B cell (primary cell): ENCODE measurements around the gene RPL19. TPM values are rescaled to one million over a fixed set of nuclear protein-coding genes. Genes with fewer than 3 reads are reported as not detected.

Source experiments
- ATAC-seq: fragments of 200-7000 bp; cut with Tn5 transposase; one replicate; pipeline ENCODE4 v1.10.0; 2021; ENCODE audit warnings: low read depth, mild to moderate bottlenecking, moderate number of reproducible peaks, moderate library complexity
- CTCF ChIA-PET: fragments of 350-600 bp; sonication (Branson Sonifier 250); formaldehyde crosslinking; loops from one replicate; lab custom pipeline; 2021; ENCODE audit warnings: antibody characterized with exemption, inconsistent platforms; lab: Charles Lee
- POLR2A ChIA-PET: fragments of 350-600 bp; sonication (Branson Sonifier 250); formaldehyde crosslinking; loops from one replicate; lab custom pipeline; 2021; ENCODE audit warnings: antibody characterized with exemption; lab: Charles Lee
- DNase-seq: peaks from one replicate; pipeline ENCODE4 v3.0.0; 2013
- H2AFZ ChIP-seq: 2 replicates; pipeline ENCODE4 v1.6.1; 2012; ENCODE audit warnings: mild to moderate bottlenecking, low read depth, low read length; ENCODE audit not compliant: insufficient read depth, poor library complexity, severe bottlenecking
- H3K27ac ChIP-seq, 2 donors: 1 replicate in 1 of 2; 2 replicates in 1 of 2; pipeline ENCODE4 v1.5.1; 2012 to 2013; ENCODE audit warnings: low read length in 2 of 2, mild to moderate bottlenecking in 2 of 2, moderate library complexity in 1 of 2
- H3K27me3 ChIP-seq, 4 experiments: fragments of 200-600 bp in 1 of 4; sonication (generic) in 1 of 4; replicated peaks in 1 of 4; 1 replicate in 2 of 4; 2 replicates in 2 of 4; pipeline versions ENCODE4 v1.6.1 to v1.7.0; 2013 to 2016; ENCODE audit warnings: low read length in 3 of 4, mild to moderate bottlenecking in 2 of 4, mixed read lengths in 1 of 4, moderate library complexity in 1 of 4; ENCODE audit not compliant: insufficient read depth in 4 of 4, control insufficient read depth in 3 of 4; ENCODE audit errors: control extremely low read depth in 1 of 4
- H3K36me3 ChIP-seq, 2 experiments: replicated peaks in 1 of 2; 1 replicate in 1 of 2; 2 replicates in 1 of 2; pipeline versions ENCODE4 v1.6.1 to v1.7.1; 2013; ENCODE audit warnings: low read length in 1 of 2; ENCODE audit not compliant: insufficient read depth in 2 of 2, control insufficient read depth in 1 of 2; ENCODE audit errors: control extremely low read depth in 1 of 2, extremely low read depth in 1 of 2
- H3K4me1 ChIP-seq, 2 donors: fragments of 200-600 bp in 1 of 2; sonication (generic) in 1 of 2; 1 replicate in 1 of 2; 2 replicates in 1 of 2; pipeline versions ENCODE4 v1.5.1 to v1.6.1; 2013 to 2017; ENCODE audit warnings: low read length in 2 of 2; ENCODE audit not compliant: control insufficient read depth in 2 of 2, insufficient read depth in 2 of 2
- H3K4me2 ChIP-seq: replicated peaks from 2 replicates; pipeline ENCODE3; 2012; ENCODE audit warnings: mild to moderate bottlenecking, low read depth, low read length; ENCODE audit not compliant: poor library complexity, severe bottlenecking
- H3K4me3 ChIP-seq, 5 experiments: fragments of 200-600 bp in 1 of 5; sonication (generic) in 1 of 5; 1 replicate in 3 of 5; 2 replicates in 2 of 5; pipeline versions ENCODE4 v1.5.1 to v1.7.0; 2011 to 2016; ENCODE audit warnings: low read length in 4 of 5, mild to moderate bottlenecking in 4 of 5, low read depth in 2 of 5, control low read depth in 1 of 5, moderate library complexity in 1 of 5; ENCODE audit not compliant: insufficient read depth in 1 of 5; ENCODE audit errors: control extremely low read depth in 1 of 5, extremely low read depth in 1 of 5
- H3K79me2 ChIP-seq: fragments of 200-600 bp; sonication (generic); one replicate; pipeline ENCODE4 v1.6.0; 2016; ENCODE audit warnings: low read length; ENCODE audit not compliant: control insufficient read depth, insufficient read depth
- H3K9ac ChIP-seq: fragments of 200-600 bp; sonication (generic); 2 replicates; pipeline ENCODE4 v1.6.1; 2017; ENCODE audit warnings: mild to moderate bottlenecking, low read length, moderate library complexity
- H3K9me3 ChIP-seq, 3 donors: one replicate each; pipeline versions ENCODE4 v1.6.1 to v1.7.1; 2013; ENCODE audit warnings: low read length in 2 of 3; ENCODE audit not compliant: control insufficient read depth in 2 of 3, insufficient read depth in 1 of 3; ENCODE audit errors: control extremely low read depth in 1 of 3
- H4K20me1 ChIP-seq: 2 replicates; pipeline ENCODE4 v1.6.0; 2012; ENCODE audit warnings: mild to moderate bottlenecking, low read length; ENCODE audit not compliant: insufficient read depth, control insufficient read depth, poor library complexity, severe bottlenecking
- H3K27ac Mint-ChIP-seq: one replicate; pipeline ENCODE4 v1.8.0; 2021; ENCODE audit warnings: mixed read lengths
- H3K27me3 Mint-ChIP-seq: one replicate; pipeline ENCODE4 v1.8.0; 2021; ENCODE audit warnings: mixed read lengths
- H3K4me1 Mint-ChIP-seq: one replicate; pipeline ENCODE4 v1.8.0; 2021; ENCODE audit warnings: mixed read lengths
- H3K4me3 Mint-ChIP-seq: one replicate; pipeline ENCODE4 v1.8.0; 2021; ENCODE audit warnings: mixed read lengths
- H3K9me3 Mint-ChIP-seq: one replicate; pipeline ENCODE4 v1.8.0; 2022; ENCODE audit warnings: mixed read lengths; ENCODE audit not compliant: insufficient read depth
- EZH2 ChIP-seq: IDR thresholded peaks from 2 replicates; pipeline ENCODE4 v1.6.1; 2012; ENCODE audit warnings: borderline replicate concordance, low read depth, mild to moderate bottlenecking, moderate library complexity, low read length; ENCODE audit not compliant: insufficient read depth, poor library complexity, severe bottlenecking
- WGBS: methylation state at CpG from one replicate; pipeline ENCODE4 v1.1.5; 2013; ENCODE audit warnings: missing lambda C conversion rate; ENCODE audit not compliant: insufficient coverage; 5-methylcytosine and 5-hydroxymethylcytosine counted together
- intact Hi-C: fragments of 100-400 bp; cut with micrococcal nuclease; formaldehyde crosslinking; loops from one replicate; pipeline ENCODE4 v1.10.0; 2022
- polyA plus RNA-seq: library from polyadenylated mRNA; depleted of rRNA; stranded (reverse); fragments of >200 nt; gene quantifications from 2 replicates; pipeline ENCODE4 v1.2.3, GENCODE V29; 2012
- total RNA-seq, 2 donors: library from RNA; stranded (reverse); fragments of 120-200 nt in 1 of 2; gene quantifications; 1 replicate in 1 of 2; 2 replicates in 1 of 2; pipeline versions ENCODE4 v1.2.3 to v1.2.4, GENCODE V29; 2013 to 2022
- TF ChIP-seq, protein P1 (sequence below): fragments of 200-600 bp; IDR thresholded peaks from one replicate; pipeline ENCODE4 v1.8.0; 2022; ENCODE audit warnings: antibody characterized with exemption, mild to moderate bottlenecking

RPL19 gene
- total and polyA plus RNA-seq, 2 donors (not counting 1 experiment from before 2014, with no cell fraction given), result 3,041 to 3,233 TPM

DNA sequence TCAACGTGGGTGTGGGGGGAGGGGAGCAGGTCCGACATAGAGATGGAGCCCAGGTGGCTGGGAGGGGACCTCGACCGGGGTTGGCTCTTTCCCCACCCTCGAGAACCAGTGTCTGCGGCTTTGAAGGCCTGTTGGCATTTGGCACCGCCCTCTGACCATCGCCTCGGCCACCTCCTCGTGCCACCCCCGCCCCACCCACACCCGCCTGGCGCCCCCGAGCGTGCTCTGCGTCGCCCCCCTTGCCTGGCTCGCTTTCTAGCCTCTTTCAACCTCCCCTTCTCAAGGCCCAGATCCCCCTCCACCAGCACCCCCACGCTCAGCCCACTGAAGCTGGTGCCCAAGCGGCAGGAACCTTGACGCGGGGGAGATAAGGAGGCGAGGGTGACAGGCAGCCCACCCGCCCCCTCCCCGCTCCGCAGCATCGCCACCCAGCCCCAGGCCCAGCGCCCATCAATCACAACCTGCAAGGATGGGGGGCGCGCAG, 3.2 kb upstream of the RPL19 start:
- H3K4me3 ChIP-seq, result peak overlapping the region in 4 of 5 experiments; percentile 53 to 87 (median 70)
- H3K27me3 ChIP-seq, result no peaks in the 10 kb centered on the region
- ATAC-seq, result no peak
- peaks cover 44% of the 10 kb centered on the region for H3K4me1 Mint-ChIP-seq
- no peaks in the 10 kb centered on the region for H3K9me3 ChIP-seq
- peaks cover 36 to 53% of the 10 kb centered on the region in 2 donors for H3K4me1 ChIP-seq
- peaks cover 19% of the 10 kb centered on the region for H4K20me1 ChIP-seq
- H3K4me3 Mint-ChIP-seq, result peak overlapping the region; percentile 89
- no peaks in the 10 kb centered on the region for H3K27me3 Mint-ChIP-seq
- POLR2A ChIA-PET, result interaction anchor here (0.6 to 0.9 kb wide), 4 partner anchors 10 to 26 kb away, joined by 4 to 5 read pairs (median 4); no protein-coding TSS in a partner anchor
- no peaks in the 10 kb centered on the region for H3K9me3 Mint-ChIP-seq
- peaks cover 0 to 8% of the 10 kb centered on the region in 2 experiments for H3K36me3 ChIP-seq
- peaks cover 17% of the 10 kb centered on the region for H3K79me2 ChIP-seq
- H2AFZ ChIP-seq, result peak overlapping the region; percentile 93
- intact Hi-C loops, result loop anchor here (5.0 kb wide), 1 partner anchor 45 kb away; the partner anchor contains the start of gene PLXDC1
- CTCF ChIA-PET, result interaction anchor here (1.4 to 3.4 kb wide), 3 partner anchors 10 to 48 kb away, joined by 6 to 12 read pairs (median 12); no protein-coding TSS in a partner anchor
- H3K4me2 ChIP-seq, result peak overlapping the region; percentile 98
- peak overlapping the region; percentile 77 for H3K9ac ChIP-seq
- 3% methylated on average over 14 of the region's 30 CpGs for WGBS
- TF ChIP-seq EZH2, result no peak
- TF ChIP-seq, protein P1, sequence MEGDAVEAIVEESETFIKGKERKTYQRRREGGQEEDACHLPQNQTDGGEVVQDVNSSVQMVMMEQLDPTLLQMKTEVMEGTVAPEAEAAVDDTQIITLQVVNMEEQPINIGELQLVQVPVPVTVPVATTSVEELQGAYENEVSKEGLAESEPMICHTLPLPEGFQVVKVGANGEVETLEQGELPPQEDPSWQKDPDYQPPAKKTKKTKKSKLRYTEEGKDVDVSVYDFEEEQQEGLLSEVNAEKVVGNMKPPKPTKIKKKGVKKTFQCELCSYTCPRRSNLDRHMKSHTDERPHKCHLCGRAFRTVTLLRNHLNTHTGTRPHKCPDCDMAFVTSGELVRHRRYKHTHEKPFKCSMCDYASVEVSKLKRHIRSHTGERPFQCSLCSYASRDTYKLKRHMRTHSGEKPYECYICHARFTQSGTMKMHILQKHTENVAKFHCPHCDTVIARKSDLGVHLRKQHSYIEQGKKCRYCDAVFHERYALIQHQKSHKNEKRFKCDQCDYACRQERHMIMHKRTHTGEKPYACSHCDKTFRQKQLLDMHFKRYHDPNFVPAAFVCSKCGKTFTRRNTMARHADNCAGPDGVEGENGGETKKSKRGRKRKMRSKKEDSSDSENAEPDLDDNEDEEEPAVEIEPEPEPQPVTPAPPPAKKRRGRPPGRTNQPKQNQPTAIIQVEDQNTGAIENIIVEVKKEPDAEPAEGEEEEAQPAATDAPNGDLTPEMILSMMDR, result no peak
- DNase-seq, result no peak
- peak overlapping the region; percentile 15 for H3K27ac Mint-ChIP-seq
- H3K27ac ChIP-seq, result no peak overlapping the region
